NCI-H128 (cell line): Measurements from ENCODE around the gene SSR4.
A peak's percentile ranks its signal among the peaks of the same experiment; 100 is the strongest.

ENCODE experiments used
- DNase-seq: peaks from one replicate; lab custom pipeline; 2025; ENCODE audit not compliant: unreplicated experiment; lab: John Stamatoyannopoulos, UW

SSR4 gene

GRCh38 chrX:153780678-153781427 is 13.6 kb upstream of the SSR4 start, which contains the start of gene SRPK3:
Gene SRPK3 (plus strand): TSS chrX:153781041. CDS start chrX:153781087, 46 bp downstream.
- no peak for DNase-seq

GRCh38 chrX:153781428-153782047 is 12.9 kb upstream of the SSR4 start:
- no peak for DNase-seq

- DNase-seq, result peak; percentile 80
Measured at GRCh38 chrX:153782313-153782712, 12.2 kb upstream of the SSR4 start.

- DNase-seq, result no peak
Measured at GRCh38 chrX:153782871-153783270, 11.6 kb upstream of the SSR4 start.

GRCh38 chrX:153783378-153784013 is 11.0 kb upstream of the SSR4 start:
- DNase-seq, result no peak

- no peak for DNase-seq
Measured at GRCh38 chrX:153784325-153784967, 10.0 kb upstream of the SSR4 start.

- DNase-seq, result no peak
Measured at GRCh38 chrX:153786669-153787068, 7.8 kb upstream of the SSR4 start.

- no peak for DNase-seq
Measured at GRCh38 chrX:153789654-153790053, 4.8 kb upstream of the SSR4 start.

GRCh38 chrX:153791104-153791852 is 3.2 kb upstream of the SSR4 start:
- DNase-seq, result no peak

GRCh38 chrX:153792368-153792767 is 2.1 kb upstream of the SSR4 start:
- no peak for DNase-seq

- no peak for DNase-seq
Measured at GRCh38 chrX:153793291-153793690, 1.2 kb upstream of the SSR4 start.

- no peak for DNase-seq
Measured at GRCh38 chrX:153794897-153795816, 689 bp downstream of the SSR4 start.

GRCh38 chrX:153797415-153798015 is 3.0 kb downstream of the SSR4 start:
- no peak for DNase-seq

- DNase-seq, result no peak
Measured at GRCh38 chrX:153799326-153799725, 4.9 kb downstream of the SSR4 start.

- no peak for DNase-seq
Measured at GRCh38 chrX:153800177-153800722, 5.8 kb downstream of the SSR4 start.

GRCh38 chrX:153800746-153801145 is 6.3 kb downstream of the SSR4 start:
- no peak for DNase-seq

- DNase-seq, result no peak
Measured at GRCh38 chrX:153801669-153802068, 7.2 kb downstream of the SSR4 start.

- no peak for DNase-seq
Measured at GRCh38 chrX:153802513-153803045, 8.1 kb downstream of the SSR4 start.
